ENCODE data around the gene RUNX3. TPM values are rescaled to one million over a fixed set of nuclear protein-coding genes. Genes with fewer than 3 reads are reported as not detected.

Gene RUNX3
- total and polyA plus RNA-seq, 2 donors from 2014 or later = 0.47 to 7.9 TPM

DNA sequence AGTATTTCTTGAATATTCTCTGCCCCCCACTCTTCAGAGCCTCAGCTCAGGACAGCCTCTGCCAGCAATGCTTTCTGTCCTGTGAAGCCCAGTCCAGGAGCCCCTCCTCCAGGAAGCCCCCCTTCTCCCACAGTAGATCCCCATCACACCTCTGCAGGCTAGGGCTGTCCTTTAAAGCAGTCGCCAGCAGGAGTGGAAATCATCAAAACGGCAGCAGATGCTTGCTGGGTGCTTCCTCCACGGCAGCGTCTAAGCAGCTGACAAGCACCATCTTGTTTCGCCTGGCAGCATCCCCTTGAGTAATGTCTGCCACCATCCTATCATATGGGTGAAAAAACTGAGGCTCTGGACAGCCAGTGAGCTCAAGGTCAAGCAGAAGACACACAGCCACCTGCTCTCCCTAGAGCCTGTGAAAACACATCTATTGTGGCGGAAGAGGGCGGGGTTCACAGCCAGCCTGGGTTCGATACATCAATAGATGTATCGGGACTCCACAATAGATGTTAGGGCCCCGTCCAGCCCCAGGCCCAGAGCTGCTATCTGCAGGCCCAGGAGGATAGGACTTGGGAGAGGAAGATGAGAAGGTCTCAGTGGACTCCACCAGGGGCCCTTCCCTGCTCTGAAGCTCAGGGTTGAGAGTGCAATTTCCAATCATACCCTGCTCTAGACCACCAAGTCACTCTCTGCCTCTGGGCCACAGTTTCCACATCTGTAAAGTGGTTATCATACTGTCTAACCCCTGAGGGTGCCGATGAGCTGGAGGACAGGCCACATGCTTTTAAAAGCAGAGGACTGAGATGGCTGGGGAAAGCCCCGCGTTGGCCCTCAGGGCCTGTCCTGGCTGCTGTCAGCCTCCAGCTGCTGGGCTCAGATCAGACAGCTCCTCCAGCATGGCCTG is 17.5 kb downstream of the RUNX3 start:
- no peaks in the 10 kb centered on the region for H3K9me3 ChIP-seq (ENCODE audit: control insufficient read depth in 2 of 3, insufficient read depth in 1 of 3, low read length in 3 of 3)
- H3K4me3 ChIP-seq (ENCODE audit: low read length in 3 of 3) = no peak overlapping the region
- peaks cover 0 to 6% (median 4%) of the 10 kb centered on the region in 3 donors for H3K4me1 ChIP-seq (ENCODE audit: control insufficient read depth in 2 of 3, insufficient read depth in 2 of 3, low read depth in 1 of 3, low read length in 3 of 3)
- TF ChIP-seq, protein P1, sequence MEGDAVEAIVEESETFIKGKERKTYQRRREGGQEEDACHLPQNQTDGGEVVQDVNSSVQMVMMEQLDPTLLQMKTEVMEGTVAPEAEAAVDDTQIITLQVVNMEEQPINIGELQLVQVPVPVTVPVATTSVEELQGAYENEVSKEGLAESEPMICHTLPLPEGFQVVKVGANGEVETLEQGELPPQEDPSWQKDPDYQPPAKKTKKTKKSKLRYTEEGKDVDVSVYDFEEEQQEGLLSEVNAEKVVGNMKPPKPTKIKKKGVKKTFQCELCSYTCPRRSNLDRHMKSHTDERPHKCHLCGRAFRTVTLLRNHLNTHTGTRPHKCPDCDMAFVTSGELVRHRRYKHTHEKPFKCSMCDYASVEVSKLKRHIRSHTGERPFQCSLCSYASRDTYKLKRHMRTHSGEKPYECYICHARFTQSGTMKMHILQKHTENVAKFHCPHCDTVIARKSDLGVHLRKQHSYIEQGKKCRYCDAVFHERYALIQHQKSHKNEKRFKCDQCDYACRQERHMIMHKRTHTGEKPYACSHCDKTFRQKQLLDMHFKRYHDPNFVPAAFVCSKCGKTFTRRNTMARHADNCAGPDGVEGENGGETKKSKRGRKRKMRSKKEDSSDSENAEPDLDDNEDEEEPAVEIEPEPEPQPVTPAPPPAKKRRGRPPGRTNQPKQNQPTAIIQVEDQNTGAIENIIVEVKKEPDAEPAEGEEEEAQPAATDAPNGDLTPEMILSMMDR (IDR thresholded peaks at IDR 0.05; ENCODE audit: borderline replicate concordance, extremely low read depth, insufficient read depth) = no peak
- no peaks in the 10 kb centered on the region for H3K27me3 ChIP-seq (ENCODE audit: control insufficient read depth, insufficient read depth, low read length)
- intact Hi-C loops (cut with DNase I) = no loop called here
- H3K9ac ChIP-seq (ENCODE audit: low read length in 3 of 3) = no peak overlapping the region
- no peak overlapping the region for H3K27ac ChIP-seq (ENCODE audit: low read depth in 2 of 2, low read length in 2 of 2)
- H3K36me3 ChIP-seq (ENCODE audit: control insufficient read depth in 2 of 3, insufficient read depth in 3 of 3, low read length in 3 of 3) = no peaks in the 10 kb centered on the region
- no peak for FAIRE-seq
- DNase-seq = peak in 1 of 5 donors; percentile 35

DNA sequence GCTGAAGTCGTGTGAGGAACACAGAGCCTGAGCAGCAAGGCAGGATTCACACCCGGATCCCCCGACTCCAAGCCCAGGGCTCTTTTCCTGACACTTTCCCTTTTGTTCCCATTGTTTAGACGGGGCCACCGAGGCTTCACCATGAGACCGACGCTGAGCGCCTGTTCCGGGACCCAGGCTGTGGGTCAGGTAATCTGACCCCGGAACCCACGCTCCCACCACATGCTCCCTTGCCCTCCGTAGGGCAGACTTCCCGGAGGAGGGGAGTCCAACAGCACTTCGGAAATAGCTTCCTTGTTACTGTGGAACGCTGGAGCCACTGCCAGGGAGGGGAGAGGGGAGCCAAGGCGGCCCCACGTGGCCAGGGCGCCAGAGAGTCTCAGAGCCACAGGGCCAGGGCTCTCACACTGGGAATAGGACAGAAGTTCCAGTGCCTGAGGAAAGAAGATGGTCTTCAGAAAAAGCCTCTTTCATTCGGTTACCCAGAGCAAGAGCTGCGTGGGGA is 18.4 kb downstream of the RUNX3 start:
- intact Hi-C loops (cut with DNase I) = no loop called here
- no peak overlapping the region for H3K27ac ChIP-seq (ENCODE audit: low read depth in 2 of 2, low read length in 2 of 2)
- no peak for DNase-seq
- H3K9me3 ChIP-seq (ENCODE audit: control insufficient read depth in 2 of 3, insufficient read depth in 1 of 3, low read length in 3 of 3) = no peaks in the 10 kb centered on the region
- FAIRE-seq = no peak
- no peak overlapping the region for H3K4me3 ChIP-seq (ENCODE audit: low read length in 3 of 3)
- TF ChIP-seq, protein P1 (IDR thresholded peaks at IDR 0.05; ENCODE audit: borderline replicate concordance, extremely low read depth, insufficient read depth) = no peak
- peaks cover 0 to 6% (median 4%) of the 10 kb centered on the region in 3 donors for H3K4me1 ChIP-seq (ENCODE audit: control insufficient read depth in 2 of 3, insufficient read depth in 2 of 3, low read depth in 1 of 3, low read length in 3 of 3)
- H3K9ac ChIP-seq (ENCODE audit: low read length in 3 of 3) = no peak overlapping the region
- no peaks in the 10 kb centered on the region for H3K36me3 ChIP-seq (ENCODE audit: control insufficient read depth in 2 of 3, insufficient read depth in 3 of 3, low read length in 3 of 3)
- H3K27me3 ChIP-seq (ENCODE audit: control insufficient read depth, insufficient read depth, low read length) = no peaks in the 10 kb centered on the region

DNA sequence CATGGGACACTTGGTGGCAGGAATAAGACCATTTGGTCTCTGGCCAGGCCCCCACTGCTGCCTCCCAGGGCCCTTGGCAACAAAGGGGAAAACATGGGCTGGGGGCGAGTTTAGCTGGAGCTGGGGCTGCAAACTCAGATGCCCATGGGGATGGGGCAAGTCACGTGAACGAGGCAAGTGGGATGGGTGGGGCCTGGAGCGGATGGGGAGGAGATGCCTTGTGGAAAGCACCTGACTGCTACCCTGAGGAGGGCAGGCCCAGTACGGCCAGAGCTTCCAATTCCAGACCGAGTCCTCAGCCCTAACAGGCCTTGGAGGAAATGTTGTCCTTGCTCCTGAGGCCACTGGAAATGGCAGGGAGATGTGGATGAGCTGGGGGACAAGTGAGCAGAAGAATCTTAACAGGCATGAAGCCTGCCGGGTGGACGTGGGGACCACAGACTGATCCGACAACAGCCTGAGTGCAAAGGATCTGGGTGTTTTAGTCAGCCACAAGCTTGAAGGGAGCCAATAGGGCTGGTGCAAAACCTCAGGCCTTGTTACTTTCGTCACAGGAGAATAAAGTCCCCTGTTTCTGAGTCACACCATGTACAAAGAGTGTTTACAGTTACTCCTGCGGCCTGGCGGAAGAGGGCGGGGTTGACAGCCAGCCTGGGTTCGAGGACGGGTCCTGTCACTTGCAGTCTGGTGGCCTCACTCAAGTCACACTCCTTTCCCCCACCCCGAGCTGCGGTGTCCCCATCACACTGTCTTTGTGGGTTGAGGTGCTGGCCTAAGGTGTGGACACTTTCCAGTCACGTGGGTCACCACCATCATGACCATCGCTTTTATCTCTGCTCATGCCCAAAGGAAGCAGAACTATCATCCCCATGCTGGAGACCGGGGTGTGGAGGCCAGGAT is 19.1 kb downstream of the RUNX3 start:
- H3K4me1 ChIP-seq (ENCODE audit: control insufficient read depth in 2 of 3, insufficient read depth in 2 of 3, low read depth in 1 of 3, low read length in 3 of 3) = peaks cover 0 to 6% (median 4%) of the 10 kb centered on the region in 3 donors
- no peak overlapping the region for H3K4me3 ChIP-seq (ENCODE audit: low read length in 3 of 3)
- H3K9me3 ChIP-seq (ENCODE audit: control insufficient read depth in 2 of 3, insufficient read depth in 1 of 3, low read length in 3 of 3) = no peaks in the 10 kb centered on the region
- FAIRE-seq (no peak), DNase-seq (peak in 2 of 5 donors; percentile 33 to 80)
- no peaks in the 10 kb centered on the region for H3K36me3 ChIP-seq (ENCODE audit: control insufficient read depth in 2 of 3, insufficient read depth in 3 of 3, low read length in 3 of 3)
- no peaks in the 10 kb centered on the region for H3K27me3 ChIP-seq (ENCODE audit: control insufficient read depth, insufficient read depth, low read length)
- no peak overlapping the region for H3K27ac ChIP-seq (ENCODE audit: low read depth in 2 of 2, low read length in 2 of 2)
- no peak overlapping the region for H3K9ac ChIP-seq (ENCODE audit: low read length in 3 of 3)
- TF ChIP-seq, protein P1 (IDR thresholded peaks at IDR 0.05; ENCODE audit: borderline replicate concordance, extremely low read depth, insufficient read depth) = no peak
- intact Hi-C loops (cut with DNase I) = no loop called here
